CD4-positive, alpha-beta T cell (primary cell): ENCODE results near the gene E2F4. TPM values are rescaled to one million over a fixed set of nuclear protein-coding genes. Genes with fewer than 3 reads are reported as not detected.

Experiments
- ATAC-seq: fragments of 200-7000 bp; cut with Tn5 transposase; one replicate; pipeline ENCODE4 v1.10.0; 2022; ENCODE audit warnings: mild to moderate bottlenecking; ENCODE audit not compliant: poor library complexity
- CTCF ChIA-PET: fragments of 350-600 bp; sonication (Branson Sonifier 250); formaldehyde crosslinking; loops from one replicate; lab custom pipeline; 2021; ENCODE audit warnings: antibody characterized with exemption, inconsistent platforms; lab: Charles Lee
- POLR2A ChIA-PET: fragments of 350-600 bp; sonication (Branson Sonifier 250); formaldehyde crosslinking; loops from one replicate; lab custom pipeline; 2021; ENCODE audit warnings: antibody characterized with exemption, inconsistent platforms; lab: Charles Lee
- DNase-seq, 14 experiments: peaks; one replicate each; pipeline ENCODE4 v3.0.0-alpha.2; 2013 to 2020; ENCODE audit warnings: mixed read lengths in 2 of 14
- H3K27ac ChIP-seq, 2 donors: one replicate each; pipeline versions ENCODE4 v1.5.1 to v1.7.0; 2013; ENCODE audit warnings: low read length in 2 of 2, low read depth in 1 of 2, mild to moderate bottlenecking in 1 of 2
- H3K27me3 ChIP-seq, 2 experiments: 1 replicate in 1 of 2; 2 replicates in 1 of 2; pipeline versions ENCODE4 v1.6.1 to v1.7.0; 2013; ENCODE audit warnings: low read length in 2 of 2, control low read depth in 1 of 2, mild to moderate bottlenecking in 1 of 2, moderate library complexity in 1 of 2; ENCODE audit not compliant: insufficient read depth in 2 of 2, control insufficient read depth in 1 of 2
- H3K36me3 ChIP-seq: one replicate; pipeline ENCODE4 v1.6.1; 2013; ENCODE audit warnings: low read length, control low read depth; ENCODE audit not compliant: insufficient read depth
- H3K4me1 ChIP-seq: one replicate; pipeline ENCODE4 v1.6.1; 2013; ENCODE audit warnings: low read length, control low read depth; ENCODE audit not compliant: insufficient read depth
- H3K4me3 ChIP-seq: one replicate; pipeline ENCODE4 v1.5.1; 2013; ENCODE audit warnings: mild to moderate bottlenecking, low read length, moderate library complexity
- H3K9me3 ChIP-seq, 2 experiments: 1 replicate in 1 of 2; 2 replicates in 1 of 2; pipeline versions ENCODE4 v1.6.1 to v1.7.0; 2013; ENCODE audit warnings: low read length in 2 of 2, mild to moderate bottlenecking in 2 of 2, control low read depth in 1 of 2, moderate library complexity in 1 of 2; ENCODE audit not compliant: control insufficient read depth in 1 of 2, insufficient read depth in 1 of 2
- H3K27ac Mint-ChIP-seq: one replicate; pipeline ENCODE4 v1.8.0; 2020; ENCODE audit warnings: mixed read lengths
- H3K27me3 Mint-ChIP-seq: one replicate; pipeline ENCODE4 v1.8.0; 2021; ENCODE audit warnings: mixed read lengths
- H3K36me3 Mint-ChIP-seq: one replicate; pipeline ENCODE4 v1.8.0; 2021; ENCODE audit warnings: low read depth, mixed read lengths
- H3K4me1 Mint-ChIP-seq: one replicate; pipeline ENCODE4 v1.8.0; 2021; ENCODE audit warnings: low read depth, mixed read lengths
- H3K4me3 Mint-ChIP-seq: one replicate; pipeline ENCODE4 v1.8.0; 2020; ENCODE audit warnings: mild to moderate bottlenecking, mixed read lengths
- H3K9me3 Mint-ChIP-seq: one replicate; pipeline ENCODE4 v1.8.0; 2020; ENCODE audit warnings: mixed read lengths
- intact Hi-C, 2 experiments: fragments of 100-400 bp; cut with DNase I in 1 of 2; cut with micrococcal nuclease in 1 of 2; formaldehyde crosslinking; loops; one replicate each; pipeline versions ENCODE4 v1.15.1 to v1.9.0; 2023 to 2025; cut with DNase I, micrococcal nuclease
- total RNA-seq, 174 experiments: library from RNA in 2 of 174; stranded (reverse) in 2 of 174; gene quantifications; one replicate each; pipeline ENCODE4 v1.2.3 and lab custom pipeline; 2021 to 2026
- TF ChIP-seq, protein P1 (sequence below): fragments of 200-600 bp; IDR thresholded peaks from one replicate; pipeline ENCODE4 v1.8.0; 2022; ENCODE audit warnings: antibody characterized with exemption, mild to moderate bottlenecking

The E2F4 gene
- total RNA-seq, 2 experiments from 2014 or later, result 50.9 to 56.1 TPM

DNA sequence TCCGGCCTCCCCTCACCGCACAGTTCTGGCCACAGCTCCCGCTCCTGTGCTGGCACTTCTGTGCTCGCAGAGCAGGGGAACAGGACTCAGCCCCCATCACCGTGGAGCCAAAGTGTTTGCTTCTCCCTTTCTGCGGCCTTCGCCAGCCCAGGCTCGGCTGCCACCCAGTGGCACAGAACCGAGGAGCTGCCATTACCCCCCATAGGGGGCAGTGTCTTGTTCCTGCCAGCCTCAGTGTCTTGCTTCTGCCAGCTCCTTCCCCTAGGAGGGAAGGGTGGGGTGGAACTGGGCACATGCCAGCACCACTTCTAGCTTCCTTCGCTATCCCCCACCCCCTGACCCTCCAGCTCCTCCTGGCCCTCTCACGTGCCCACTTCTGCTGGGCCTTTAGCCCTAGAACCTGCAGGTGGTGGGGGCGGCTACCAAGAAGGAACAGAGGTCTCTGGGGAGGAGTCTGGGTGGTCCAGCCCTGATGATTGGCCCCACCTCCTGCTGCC is 6.3 kb downstream of the E2F4 start:
- Histone ChIP-seq H3K4me3 (no peak overlapping the region), H3K36me3 (peaks cover 80% of the 10 kb centered on the region), H3K27ac (no peak overlapping the region), H3K27me3 (no peaks in the 10 kb centered on the region), H3K4me1 (peaks cover 32% of the 10 kb centered on the region), H3K9me3 (no peaks in the 10 kb centered on the region)
- intact Hi-C loops, result no loop called here
- H3K27me3 Mint-ChIP-seq, result no peaks in the 10 kb centered on the region
- H3K27ac Mint-ChIP-seq, result peak overlapping the region; percentile 30
- POLR2A ChIA-PET, result interaction anchor here (0.9 kb wide), 1 partner anchor 29 kb away, joined by 4 read pairs; the partner anchor contains the start of gene TMEM208
- CTCF ChIA-PET, result interaction anchor here (0.5 to 1.5 kb wide), 4 partner anchors 19 to 280 kb away, joined by 3 to 6 read pairs (median 3); partner anchors contain the start of gene TMEM208
- peak; percentile 58 for ATAC-seq
- peaks cover 77% of the 10 kb centered on the region for H3K36me3 Mint-ChIP-seq
- TF ChIP-seq, protein P1, sequence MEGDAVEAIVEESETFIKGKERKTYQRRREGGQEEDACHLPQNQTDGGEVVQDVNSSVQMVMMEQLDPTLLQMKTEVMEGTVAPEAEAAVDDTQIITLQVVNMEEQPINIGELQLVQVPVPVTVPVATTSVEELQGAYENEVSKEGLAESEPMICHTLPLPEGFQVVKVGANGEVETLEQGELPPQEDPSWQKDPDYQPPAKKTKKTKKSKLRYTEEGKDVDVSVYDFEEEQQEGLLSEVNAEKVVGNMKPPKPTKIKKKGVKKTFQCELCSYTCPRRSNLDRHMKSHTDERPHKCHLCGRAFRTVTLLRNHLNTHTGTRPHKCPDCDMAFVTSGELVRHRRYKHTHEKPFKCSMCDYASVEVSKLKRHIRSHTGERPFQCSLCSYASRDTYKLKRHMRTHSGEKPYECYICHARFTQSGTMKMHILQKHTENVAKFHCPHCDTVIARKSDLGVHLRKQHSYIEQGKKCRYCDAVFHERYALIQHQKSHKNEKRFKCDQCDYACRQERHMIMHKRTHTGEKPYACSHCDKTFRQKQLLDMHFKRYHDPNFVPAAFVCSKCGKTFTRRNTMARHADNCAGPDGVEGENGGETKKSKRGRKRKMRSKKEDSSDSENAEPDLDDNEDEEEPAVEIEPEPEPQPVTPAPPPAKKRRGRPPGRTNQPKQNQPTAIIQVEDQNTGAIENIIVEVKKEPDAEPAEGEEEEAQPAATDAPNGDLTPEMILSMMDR, result no peak
- no peaks in the 10 kb centered on the region for H3K9me3 Mint-ChIP-seq
- H3K4me1 Mint-ChIP-seq, result peaks cover 31% of the 10 kb centered on the region
- peak in 3 of 14 experiments; percentile 19 to 59 (median 43) for DNase-seq
- H3K4me3 Mint-ChIP-seq, result peak overlapping the region; percentile 20

GRCh38 chr16:67199011-67199807 is 7.3 kb downstream of the E2F4 start, which contains the start of gene ELMO3:
TSS of gene ELMO3 (plus strand) at chr16:67199131. CDS start at chr16:67199327, 196 bp downstream.
- Mint-ChIP-seq H3K36me3 (peaks cover 72% of the 10 kb centered on the region), H3K27me3 (no peaks in the 10 kb centered on the region), H3K27ac (peak within 1 kb of the TSS; percentile 30), H3K4me3 (peak within 1 kb of the TSS; percentile 20), H3K9me3 (no peaks in the 10 kb centered on the region), H3K4me1 (peaks cover 22% of the 10 kb centered on the region)
- no peak within 1 kb of the TSS for H3K4me3 ChIP-seq
- H3K4me1 ChIP-seq, result peaks cover 23% of the 10 kb centered on the region
- CTCF ChIA-PET, result interaction anchor here (1.5 kb wide), 1 partner anchor 28 kb away, joined by 6 read pairs; the partner anchor contains the start of gene TMEM208
- TF ChIP-seq, protein P1, result no peak
- DNase-seq (peak in 1 of 14 experiments; percentile 39), ATAC-seq (no peak)
- H3K36me3 ChIP-seq, result peaks cover 77% of the 10 kb centered on the region
- intact Hi-C loops, result no loop called here
- no peaks in the 10 kb centered on the region for H3K9me3 ChIP-seq
- H3K27me3 ChIP-seq, result no peaks in the 10 kb centered on the region
- POLR2A ChIA-PET, result no interaction called here
- H3K27ac ChIP-seq, result no peak within 1 kb of the TSS

- H3K36me3 ChIP-seq, result peaks cover 73% of the 10 kb centered on the region
- POLR2A ChIA-PET, result no interaction called here
These were observed 7.8 kb downstream of the E2F4 start for GRCh38 chr16:67199808-67200198.

More at GRCh38 chr16:67199808-67200198, 7.8 kb downstream of the E2F4 start:
- Histone ChIP-seq H3K27me3 (no peaks in the 10 kb centered on the region), H3K4me1 (peaks cover 17% of the 10 kb centered on the region), H3K27ac (no peak overlapping the region), H3K4me3 (no peak overlapping the region), H3K9me3 (no peaks in the 10 kb centered on the region)
- intact Hi-C loops, result no loop called here
- Mint-ChIP-seq H3K27ac (no peak overlapping the region), H3K9me3 (no peaks in the 10 kb centered on the region), H3K4me3 (no peak overlapping the region), H3K4me1 (peaks cover 21% of the 10 kb centered on the region), H3K27me3 (no peaks in the 10 kb centered on the region), H3K36me3 (peaks cover 69% of the 10 kb centered on the region)
- ATAC-seq, result no peak
- CTCF ChIA-PET, result no interaction called here
- TF ChIP-seq, protein P1, result no peak
- no peak for DNase-seq
